Stimulated activated CD8-positive, alpha-beta memory T cell treated with anti-CD3 and anti-CD28 coated beads, Interleukin-7, amount 100 ng/mL, for 24 hours (primary cell): ENCODE data around the gene KRTAP10-11.
"Not testable (repeated sequence)": the region's sequence is repeated elsewhere in the genome, so short reads cannot be mapped to it uniquely, and the experiment has no call there.

Experiments
- DNase-seq: peaks from one replicate; pipeline ENCODE4 v3.0.0-alpha.2; 2020; ENCODE audit warnings: low read depth

KRTAP10-11 gene

GRCh38 chr21:44638506-44639330 is 7.5 kb upstream of the KRTAP10-11 start:
- not testable (repeated sequence) for DNase-seq

- DNase-seq = no peak
Measured at GRCh38 chr21:44639331-44639655, 6.9 kb upstream of the KRTAP10-11 start.

DNA sequence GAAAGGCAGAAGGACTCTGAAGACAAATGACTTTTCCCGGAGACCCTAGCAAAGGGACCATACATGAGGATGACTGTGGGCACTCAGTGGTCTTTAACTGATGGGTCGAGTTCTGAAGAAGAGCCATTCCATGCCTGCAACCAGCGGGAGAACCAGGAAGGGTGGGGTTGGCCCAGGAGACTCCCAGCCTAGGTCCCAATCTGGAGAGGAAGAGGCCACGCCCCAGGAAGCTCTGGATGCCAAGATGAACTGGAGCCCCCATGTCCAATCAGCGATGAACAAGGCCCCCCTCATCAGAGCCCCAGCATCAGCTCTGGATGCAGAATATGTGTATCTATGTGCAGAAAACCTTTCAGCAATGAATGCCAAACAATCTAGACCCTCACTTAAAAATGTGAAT is 5.5 kb upstream of the KRTAP10-11 start:
- DNase-seq = no peak

DNA sequence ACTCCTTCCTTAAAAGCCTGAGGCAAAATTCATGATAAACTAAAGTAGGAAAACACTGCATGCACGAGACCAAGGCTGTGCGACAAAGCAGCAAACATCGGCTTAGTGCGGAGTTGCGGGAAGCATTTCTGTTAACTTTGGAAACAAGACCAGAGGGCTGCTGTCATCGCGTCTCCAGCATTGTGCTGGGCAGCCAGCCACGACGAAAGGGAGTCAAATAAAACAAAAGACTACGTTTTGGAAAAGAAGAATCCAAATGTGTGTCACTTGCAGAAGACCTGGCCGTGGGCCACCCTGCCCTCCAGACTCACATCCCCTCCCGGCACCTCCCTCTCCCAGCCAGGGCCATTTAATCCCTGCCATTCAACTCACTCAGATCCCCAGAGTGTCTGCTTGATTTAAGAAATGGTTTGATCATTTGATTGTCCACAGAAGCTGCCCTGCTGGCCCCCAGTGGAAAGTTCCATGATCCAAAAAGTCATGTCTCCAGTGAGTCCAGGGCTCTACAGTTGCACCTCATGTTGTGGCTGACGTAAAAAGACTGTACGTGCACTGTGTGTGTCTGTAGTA is 2.4 kb upstream of the KRTAP10-11 start:
- DNase-seq = no peak

DNA sequence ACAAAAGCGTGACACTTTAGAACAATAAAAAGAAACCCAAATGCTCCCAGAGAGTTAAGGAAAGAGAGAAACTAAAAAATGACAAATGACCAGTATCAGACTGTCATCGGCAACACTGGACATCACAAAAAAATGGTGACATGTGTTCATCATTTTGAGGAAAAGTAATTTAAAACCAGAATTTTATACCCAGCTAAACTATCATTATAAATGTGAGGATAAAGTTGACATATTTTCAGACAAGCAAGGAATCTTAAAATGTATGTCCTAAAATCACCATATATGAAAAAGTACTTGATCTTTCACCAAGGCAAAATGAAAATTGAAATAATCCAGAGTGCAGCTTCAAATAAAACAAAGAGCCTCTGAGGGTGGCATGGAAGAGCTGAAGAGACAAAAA is 1.3 kb upstream of the KRTAP10-11 start:
- no peak for DNase-seq

DNA sequence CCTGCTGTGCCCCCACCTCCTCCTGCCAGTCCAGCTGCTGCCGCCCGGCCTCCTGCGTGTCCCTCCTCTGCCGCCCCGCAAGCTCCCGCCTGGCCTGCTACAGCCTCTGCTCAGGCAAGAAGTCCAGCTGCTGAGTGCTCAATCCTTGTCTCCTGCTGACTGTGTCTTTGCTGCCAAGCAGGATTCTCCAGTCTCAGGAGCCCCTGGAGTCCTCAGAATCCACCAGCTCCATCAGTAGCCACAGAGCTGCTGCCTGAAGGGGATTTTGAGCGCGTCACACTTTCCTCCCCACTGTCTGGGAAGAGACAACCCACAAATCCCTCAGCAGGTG is 973 bp downstream of the KRTAP10-11 start:
- no peak for DNase-seq

DNA sequence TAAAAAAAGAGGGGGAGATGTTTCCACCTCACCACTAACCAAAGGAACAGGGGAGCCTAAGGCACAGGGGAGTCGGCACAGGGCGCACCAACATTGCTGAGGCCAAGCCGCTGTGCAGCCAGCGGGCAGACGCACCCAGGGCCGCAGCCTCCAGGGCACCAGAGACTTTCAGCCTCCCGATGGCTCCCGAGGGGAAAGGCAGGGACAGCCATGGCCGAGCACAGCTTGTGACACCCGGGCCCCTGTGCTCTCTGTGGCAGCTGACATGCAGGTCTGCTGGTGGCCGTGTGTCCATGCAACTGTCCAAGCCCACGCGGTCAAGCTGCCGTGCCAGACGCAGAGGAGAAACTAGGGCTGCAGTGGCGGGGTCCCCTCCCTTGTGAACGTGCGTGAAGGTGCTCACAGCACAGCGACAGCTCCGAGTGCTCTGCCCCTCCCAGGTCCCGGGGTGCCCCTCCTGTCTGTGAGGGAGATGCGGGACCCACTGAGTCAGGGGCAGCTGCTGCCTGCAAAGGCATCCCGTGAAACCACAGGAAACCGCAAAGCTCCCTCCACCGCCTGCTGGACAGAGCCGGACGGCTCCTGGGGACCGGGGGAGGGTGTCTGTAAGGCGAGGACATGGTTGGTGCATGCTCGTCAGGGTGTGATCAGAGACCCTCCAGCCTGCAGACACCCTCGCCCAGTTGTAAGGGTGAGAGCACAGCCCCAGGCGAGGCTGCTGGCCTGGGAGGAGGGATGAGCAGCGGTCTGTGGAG is 2.5 kb downstream of the KRTAP10-11 start:
- no peak for DNase-seq

DNA sequence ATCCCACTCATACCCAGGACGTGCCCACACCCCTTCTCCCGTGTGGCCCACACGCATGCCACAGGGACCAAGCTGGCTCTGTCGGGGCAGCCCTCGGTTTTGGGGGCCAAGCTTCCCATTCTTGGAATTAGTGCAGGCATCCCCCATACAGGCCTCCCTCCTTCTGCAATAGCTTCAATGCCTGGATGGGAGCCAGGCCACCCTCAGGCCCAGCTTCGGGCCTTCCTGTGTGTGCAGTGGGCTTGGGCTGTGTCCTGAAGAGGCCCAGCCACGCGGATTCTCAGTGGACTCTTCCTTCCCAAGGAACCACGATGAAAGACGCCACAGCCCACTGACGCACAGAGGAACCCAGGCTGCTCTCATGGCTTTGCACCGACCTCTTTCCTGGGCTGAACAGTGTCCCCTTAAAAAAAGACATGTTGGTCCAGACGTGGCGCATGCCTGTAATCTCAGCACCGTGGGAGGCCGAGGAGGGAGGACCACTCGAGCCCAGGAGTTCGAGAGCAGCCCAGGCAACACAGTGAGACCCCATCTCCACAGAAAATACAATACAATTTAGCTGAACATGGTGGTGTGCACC is 3.4 kb downstream of the KRTAP10-11 start:
- no peak for DNase-seq

- DNase-seq = no peak
Measured at GRCh38 chr21:44650265-44650972, 4.2 kb downstream of the KRTAP10-11 start.

DNA sequence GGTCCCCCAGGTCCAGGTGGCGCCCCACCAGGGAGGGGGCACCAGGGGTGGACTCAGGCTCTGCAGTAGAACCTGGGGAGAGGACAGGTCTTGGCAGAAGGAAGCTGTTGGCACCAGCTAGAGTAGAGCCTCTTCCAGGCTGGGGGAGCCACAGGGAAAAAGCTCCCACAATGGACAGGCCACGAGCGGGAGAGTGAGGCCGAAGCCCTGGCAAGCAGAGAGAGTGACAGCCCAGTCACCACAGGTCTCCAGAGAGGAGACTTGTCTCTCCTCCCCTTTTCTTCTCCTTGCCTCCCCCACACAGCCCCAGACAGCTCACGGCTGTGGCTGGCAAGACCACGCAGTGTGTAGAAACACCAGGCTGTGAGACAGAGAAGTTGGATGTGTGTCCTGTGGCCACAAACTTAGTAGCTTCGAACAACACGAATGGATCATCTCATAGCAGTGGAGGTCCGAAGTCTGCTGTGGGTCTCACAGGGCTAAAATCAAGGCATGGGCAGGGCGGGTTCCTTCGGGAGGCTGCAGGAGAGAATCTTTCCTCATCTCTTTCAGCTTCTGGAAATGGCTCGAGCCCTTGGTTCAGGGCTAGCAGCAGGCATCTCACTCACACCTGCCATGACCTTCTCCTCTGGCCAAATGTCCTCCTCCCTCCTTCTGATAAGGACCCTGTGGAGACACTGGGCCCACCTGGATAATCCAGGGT is 4.9 kb downstream of the KRTAP10-11 start:
- no peak for DNase-seq

GRCh38 chr21:44653123-44653522 is 6.9 kb downstream of the KRTAP10-11 start:
- DNase-seq = no peak

DNA sequence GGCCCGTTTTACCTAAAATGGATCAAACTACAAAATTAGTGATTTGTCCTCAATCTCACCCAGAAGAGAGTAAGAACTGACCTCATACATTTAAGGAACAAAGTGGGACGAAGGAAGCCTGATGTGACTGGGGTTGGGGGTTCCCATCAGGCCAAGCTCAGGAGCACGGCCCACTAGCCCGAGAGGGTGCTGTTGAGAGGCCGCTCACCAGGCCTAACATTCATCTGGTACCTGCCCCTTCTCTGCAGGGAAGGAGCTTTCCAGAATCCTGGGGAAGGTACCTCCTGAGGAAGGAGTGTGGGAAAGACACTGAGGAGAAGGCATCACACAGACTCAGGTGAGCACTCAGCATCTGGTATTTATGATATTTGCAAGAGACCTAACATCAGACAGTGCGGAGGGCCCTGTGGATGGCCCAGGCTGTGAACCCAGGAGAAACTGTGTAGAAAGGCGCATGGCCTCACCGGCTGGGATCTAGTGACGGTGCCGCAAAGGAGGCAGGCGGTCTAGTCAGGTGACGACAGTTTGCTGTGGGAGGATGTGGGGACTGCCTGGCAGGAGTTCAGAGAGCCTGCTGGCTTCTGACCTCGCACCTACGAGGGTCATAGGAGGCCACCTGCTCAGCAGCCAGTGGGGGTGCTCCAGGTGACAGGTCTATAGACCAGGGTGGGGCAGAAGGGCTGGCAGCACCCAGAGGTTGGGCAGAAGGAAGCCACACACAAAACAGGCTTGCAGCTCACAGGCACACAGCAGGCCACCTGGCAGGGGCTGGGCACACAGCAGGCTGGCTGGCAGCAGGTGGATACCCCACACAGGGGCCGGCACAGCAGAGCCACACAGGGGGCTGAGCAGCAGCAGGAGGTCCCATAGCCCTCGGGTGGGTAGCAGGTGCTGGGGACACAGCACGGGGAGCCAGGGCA is 7.7 kb downstream of the KRTAP10-11 start:
- peak; percentile 15 for DNase-seq

GRCh38 chr21:44654576-44655175 is 8.5 kb downstream of the KRTAP10-11 start, which contains the start of gene KRTAP12-4:
Gene KRTAP12-4 (minus strand): TSS chr21:44654659. CDS start chr21:44654614, 45 bp downstream.
- no peak for DNase-seq

DNA sequence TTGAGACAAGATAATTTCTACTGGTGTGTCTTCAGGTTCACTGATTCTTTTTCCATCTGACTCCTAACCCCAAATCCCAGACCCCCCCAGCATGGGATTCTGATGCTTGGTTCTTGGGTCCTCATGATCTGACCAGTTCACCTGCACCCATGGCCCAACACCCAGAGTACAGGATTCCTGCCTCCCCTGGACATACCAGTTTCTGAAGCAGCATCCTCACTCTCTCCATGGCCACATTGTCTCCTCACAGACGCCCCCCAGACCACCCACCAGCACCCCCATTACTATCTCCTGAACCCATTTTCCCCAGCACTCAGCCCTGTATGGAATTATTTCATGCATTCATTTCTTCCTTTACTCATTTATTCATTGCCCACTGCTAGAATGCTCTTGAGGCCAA is 10.7 kb downstream of the KRTAP10-11 start:
- no peak for DNase-seq

DNA sequence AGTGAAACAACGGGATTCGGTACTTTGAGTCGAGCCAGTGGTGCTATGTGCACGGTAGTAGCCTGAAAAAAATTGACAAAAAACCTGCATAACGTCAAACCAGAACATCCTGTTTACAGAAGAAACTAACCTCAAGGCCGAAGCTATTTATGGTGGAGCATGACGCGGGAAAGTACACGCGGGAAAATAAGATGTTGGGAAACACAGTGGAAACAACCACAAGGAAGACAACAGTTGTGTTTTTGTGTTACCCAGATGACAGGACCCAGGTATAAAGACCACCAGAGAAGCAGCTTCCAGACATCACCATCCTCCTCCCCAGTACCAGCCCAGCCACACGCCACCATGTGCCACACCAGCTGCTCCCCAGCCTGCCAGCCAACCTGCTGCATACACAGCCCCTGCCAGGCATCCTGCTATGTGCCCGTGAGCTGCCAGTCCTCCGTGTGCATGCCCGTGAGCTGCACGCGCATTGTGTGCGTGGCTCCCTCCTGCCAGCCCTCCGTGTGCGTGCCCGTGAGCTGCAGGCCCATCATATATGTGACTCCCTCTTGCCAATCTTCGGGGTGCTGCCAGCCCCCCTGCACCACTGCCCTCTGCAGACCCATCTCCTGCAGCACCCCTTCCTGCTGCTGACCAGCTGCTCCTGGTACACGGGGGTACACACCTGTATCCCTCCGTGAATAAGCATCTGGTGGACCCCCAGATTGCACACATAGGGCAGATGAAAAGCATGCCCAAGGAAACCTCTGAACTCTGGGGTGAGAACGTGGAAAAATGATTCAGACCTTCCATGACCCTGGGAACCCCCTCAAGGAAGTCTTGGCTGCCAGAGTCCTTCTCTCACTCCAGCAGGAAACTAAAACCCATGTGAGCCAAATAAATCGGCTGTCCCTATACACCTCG is 11.7 kb downstream of the KRTAP10-11 start, which contains the start of gene KRTAP12-3:
KRTAP12-3 (plus strand) TSS at position 298 of the 906 bp plus-strand sequence; CDS start at position 346, 48 bp downstream.
- DNase-seq = no peak

DNA sequence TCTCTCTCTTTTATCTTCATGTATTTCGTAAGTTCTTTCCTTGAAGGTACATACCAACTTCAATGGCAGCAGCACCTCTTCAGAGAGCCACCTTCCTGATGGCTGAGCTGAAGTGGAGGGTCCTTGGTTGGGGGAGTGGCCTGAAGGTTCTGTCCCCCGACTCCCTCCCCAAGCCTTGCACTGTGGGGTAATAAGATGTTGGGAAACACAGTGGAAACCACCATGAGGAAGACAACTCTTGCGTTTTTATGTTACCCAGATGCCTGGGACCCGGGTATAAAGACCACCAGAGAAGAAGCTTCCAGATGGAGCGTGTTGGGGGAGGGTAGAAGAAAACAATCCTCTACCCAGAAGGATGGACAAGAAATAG is 12.3 kb downstream of the KRTAP10-11 start:
- no peak for DNase-seq

GRCh38 chr21:44658913-44659595 is 12.8 kb downstream of the KRTAP10-11 start:
- DNase-seq = no peak

DNA sequence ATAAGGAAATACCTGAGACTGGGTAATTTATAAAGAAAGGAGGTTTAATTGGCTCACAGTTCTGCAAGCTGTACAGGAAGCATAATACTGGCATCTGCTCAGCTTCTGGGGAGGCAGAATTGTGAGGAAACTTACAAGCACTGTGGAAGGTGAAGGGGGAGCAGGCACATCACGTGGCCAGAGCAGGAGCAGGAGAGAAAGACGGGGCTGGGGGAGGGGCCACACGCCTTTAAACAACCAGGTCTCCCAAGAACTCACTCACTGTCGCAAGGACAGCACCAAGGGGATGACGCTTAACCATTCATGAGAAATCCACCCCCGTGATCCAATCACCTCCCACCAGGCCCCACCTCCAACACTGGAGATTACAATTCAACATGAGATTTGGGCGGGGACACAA is 15.4 kb downstream of the KRTAP10-11 start:
- not testable (repeated sequence) for DNase-seq
